ENCODE data around the gene AVPI1.
A peak's percentile ranks its signal among the peaks of the same experiment; 100 is the strongest.
"Not testable (repeated sequence)": the region's sequence is repeated elsewhere in the genome, so short reads cannot be mapped to it uniquely, and the experiment has no call there.

Gene AVPI1

GRCh38 chr10:97659589-97659988, 27.5 kb downstream of the AVPI1 start:
- H3K56ac ChIP-seq (ENCODE audit: low read length): no peak overlapping the region
- H3K27ac ChIP-seq (ENCODE audit: low read depth, low read length): no peak overlapping the region

GRCh38 chr10:97656777-97657176, 30.3 kb downstream of the AVPI1 start:
- no peak overlapping the region for H3K27ac ChIP-seq (ENCODE audit: low read depth, low read length)
- H3K18ac ChIP-seq (ENCODE audit: low read length): no peak overlapping the region
- H4K8ac ChIP-seq (ENCODE audit: low read depth, low read length): no peak overlapping the region
- H2AK5ac ChIP-seq (ENCODE audit: low read length): no peak overlapping the region
- H2BK15ac ChIP-seq (replicated peaks; ENCODE audit: low read depth): no peak overlapping the region
- no peaks in the 10 kb centered on the region for H3K79me1 ChIP-seq (ENCODE audit: low read length)
- no peak overlapping the region for H3K56ac ChIP-seq (ENCODE audit: low read length)
- no peaks in the 10 kb centered on the region for H3K27me3 ChIP-seq (ENCODE audit: insufficient read depth, low read length, poor library complexity)
- no peak overlapping the region for H3K23ac ChIP-seq (ENCODE audit: low read length)
- no peak overlapping the region for H2BK5ac ChIP-seq (ENCODE audit: low read length)
- no peak for DNase-seq
- H3K4me3 ChIP-seq (ENCODE audit: low read length): no peak overlapping the region
- peaks cover 3% of the 10 kb centered on the region for H3K36me3 ChIP-seq (ENCODE audit: control insufficient read depth, insufficient read depth, low read length)
- no CpG with 5 or more reads among the region's 5 CpGs for WGBS (ENCODE audit: extremely low coverage, insufficient coverage, low lambda C conversion rate)
- no peak overlapping the region for H2BK120ac ChIP-seq (ENCODE audit: low read depth, low read length)
- H3K4ac ChIP-seq (ENCODE audit: low read depth, low read length): no peak overlapping the region
- H3K9ac ChIP-seq (ENCODE audit: low read length): no peak overlapping the region
- H3K4me1 ChIP-seq (ENCODE audit: control insufficient read depth, low read depth, low read length): no peaks in the 10 kb centered on the region
- H3K79me2 ChIP-seq (ENCODE audit: control insufficient read depth, insufficient read depth, low read length): no peaks in the 10 kb centered on the region
- no peak overlapping the region for H4K5ac ChIP-seq (ENCODE audit: low read length)
- no peak overlapping the region for H3K4me2 ChIP-seq (ENCODE audit: low read length)

More at GRCh38 chr10:97659589-97659988, 27.5 kb downstream of the AVPI1 start:
- peaks cover 8% of the 10 kb centered on the region for H3K36me3 ChIP-seq (ENCODE audit: control insufficient read depth, insufficient read depth, low read length)
- H3K79me2 ChIP-seq (ENCODE audit: control insufficient read depth, insufficient read depth, low read length): no peaks in the 10 kb centered on the region
- no peak overlapping the region for H2BK120ac ChIP-seq (ENCODE audit: low read depth, low read length)
- H3K4me2 ChIP-seq (ENCODE audit: low read length): no peak overlapping the region
- H3K4me3 ChIP-seq (ENCODE audit: low read length): no peak overlapping the region
- no peaks in the 10 kb centered on the region for H3K27me3 ChIP-seq (ENCODE audit: insufficient read depth, low read length, poor library complexity)
- H3K9ac ChIP-seq (ENCODE audit: low read length): no peak overlapping the region
- no peak overlapping the region for H4K5ac ChIP-seq (ENCODE audit: low read length)
- H2BK15ac ChIP-seq (replicated peaks; ENCODE audit: low read depth): no peak overlapping the region
- H3K4me1 ChIP-seq (ENCODE audit: control insufficient read depth, low read depth, low read length): no peaks in the 10 kb centered on the region
- no peak overlapping the region for H4K8ac ChIP-seq (ENCODE audit: low read depth, low read length)
- H3K23ac ChIP-seq (ENCODE audit: low read length): no peak overlapping the region
- no peak for DNase-seq
- H3K4ac ChIP-seq (ENCODE audit: low read depth, low read length): no peak overlapping the region
- WGBS (ENCODE audit: extremely low coverage, insufficient coverage, low lambda C conversion rate): no CpG with 5 or more reads among the region's 1 CpG
- H2BK5ac ChIP-seq (ENCODE audit: low read length): no peak overlapping the region
- H2AK5ac ChIP-seq (ENCODE audit: low read length): no peak overlapping the region
- no peak overlapping the region for H3K18ac ChIP-seq (ENCODE audit: low read length)
- no peaks in the 10 kb centered on the region for H3K79me1 ChIP-seq (ENCODE audit: low read length)

- Histone ChIP-seq H2BK120ac (ENCODE audit: low read depth, low read length) (no peak overlapping the region), H2AK5ac (ENCODE audit: low read length) (no peak overlapping the region), H3K4me3 (ENCODE audit: low read length) (no peak overlapping the region), H4K5ac (ENCODE audit: low read length) (no peak overlapping the region), H3K36me3 (ENCODE audit: control insufficient read depth, insufficient read depth, low read length) (peaks cover 2% of the 10 kb centered on the region), H3K4me2 (ENCODE audit: low read length) (no peak overlapping the region), H3K4ac (ENCODE audit: low read depth, low read length) (no peak overlapping the region), H3K79me2 (ENCODE audit: control insufficient read depth, insufficient read depth, low read length) (peaks cover 3% of the 10 kb centered on the region), H3K23ac (ENCODE audit: low read length) (no peak overlapping the region), H3K27ac (ENCODE audit: low read depth, low read length) (no peak overlapping the region), H3K27me3 (ENCODE audit: insufficient read depth, low read length, poor library complexity) (no peaks in the 10 kb centered on the region), H3K9ac (ENCODE audit: low read length) (no peak overlapping the region), H3K18ac (ENCODE audit: low read length) (no peak overlapping the region), H3K56ac (ENCODE audit: low read length) (no peak overlapping the region), H2BK5ac (ENCODE audit: low read length) (no peak overlapping the region), H3K4me1 (ENCODE audit: control insufficient read depth, low read depth, low read length) (peaks cover 2% of the 10 kb centered on the region), H4K8ac (ENCODE audit: low read depth, low read length) (no peak overlapping the region), H2BK15ac (replicated peaks; ENCODE audit: low read depth) (no peak overlapping the region), H3K79me1 (ENCODE audit: low read length) (peaks cover 7% of the 10 kb centered on the region)
- peak; percentile 15 for DNase-seq
- no CpG with 5 or more reads among the region's 3 CpGs for WGBS (ENCODE audit: extremely low coverage, insufficient coverage, low lambda C conversion rate)
Observed at GRCh38 chr10:97651773-97652172, 35.3 kb downstream of the AVPI1 start.

GRCh38 chr10:97650726-97651125, 36.3 kb downstream of the AVPI1 start:
- Histone ChIP-seq H3K36me3 (ENCODE audit: control insufficient read depth, insufficient read depth, low read length) (no peaks in the 10 kb centered on the region), H3K79me2 (ENCODE audit: control insufficient read depth, insufficient read depth, low read length) (peaks cover 3% of the 10 kb centered on the region), H3K27ac (ENCODE audit: low read depth, low read length) (no peak overlapping the region)

GRCh38 chr10:97649405-97649750, 37.7 kb downstream of the AVPI1 start:
- not testable (repeated sequence) for H3K36me3 ChIP-seq (ENCODE audit: control insufficient read depth, insufficient read depth, low read length); H2BK15ac ChIP-seq (replicated peaks; ENCODE audit: low read depth); H2BK5ac ChIP-seq (ENCODE audit: low read length); H3K18ac ChIP-seq (ENCODE audit: low read length); H2AK5ac ChIP-seq (ENCODE audit: low read length); H3K23ac ChIP-seq (ENCODE audit: low read length); H3K27ac ChIP-seq (ENCODE audit: low read depth, low read length); H3K4me3 ChIP-seq (ENCODE audit: low read length); H3K4ac ChIP-seq (ENCODE audit: low read depth, low read length); DNase-seq; H3K4me2 ChIP-seq (ENCODE audit: low read length); H3K27me3 ChIP-seq (ENCODE audit: insufficient read depth, low read length, poor library complexity); H3K9ac ChIP-seq (ENCODE audit: low read length); H4K5ac ChIP-seq (ENCODE audit: low read length); H3K56ac ChIP-seq (ENCODE audit: low read length); H4K8ac ChIP-seq (ENCODE audit: low read depth, low read length); H3K79me2 ChIP-seq (ENCODE audit: control insufficient read depth, insufficient read depth, low read length); H2BK120ac ChIP-seq (ENCODE audit: low read depth, low read length); H3K4me1 ChIP-seq (ENCODE audit: control insufficient read depth, low read depth, low read length)
- no CpG with 5 or more reads among the region's 4 CpGs for WGBS (ENCODE audit: extremely low coverage, insufficient coverage, low lambda C conversion rate)
- peaks cover 10% of the 10 kb centered on the region for H3K79me1 ChIP-seq (ENCODE audit: low read length)

More at GRCh38 chr10:97650726-97651125, 36.3 kb downstream of the AVPI1 start:
- peaks cover 2% of the 10 kb centered on the region for H3K4me1 ChIP-seq (ENCODE audit: control insufficient read depth, low read depth, low read length)
- no peaks in the 10 kb centered on the region for H3K27me3 ChIP-seq (ENCODE audit: insufficient read depth, low read length, poor library complexity)
- no peak overlapping the region for H3K18ac ChIP-seq (ENCODE audit: low read length)
- no peak overlapping the region for H3K4ac ChIP-seq (ENCODE audit: low read depth, low read length)
- no peak overlapping the region for H4K8ac ChIP-seq (ENCODE audit: low read depth, low read length)
- H3K56ac ChIP-seq (ENCODE audit: low read length): no peak overlapping the region
- no peak overlapping the region for H2BK5ac ChIP-seq (ENCODE audit: low read length)
- no peak overlapping the region for H2AK5ac ChIP-seq (ENCODE audit: low read length)
- H3K9ac ChIP-seq (ENCODE audit: low read length): no peak overlapping the region
- no peak for DNase-seq
- WGBS (ENCODE audit: extremely low coverage, insufficient coverage, low lambda C conversion rate): no CpG with 5 or more reads among the region's 3 CpGs
- no peak overlapping the region for H3K4me3 ChIP-seq (ENCODE audit: low read length)
- H2BK15ac ChIP-seq (replicated peaks; ENCODE audit: low read depth): no peak overlapping the region
- H3K79me1 ChIP-seq (ENCODE audit: low read length): peaks cover 7% of the 10 kb centered on the region
- no peak overlapping the region for H2BK120ac ChIP-seq (ENCODE audit: low read depth, low read length)
- H3K23ac ChIP-seq (ENCODE audit: low read length): no peak overlapping the region
- H3K4me2 ChIP-seq (ENCODE audit: low read length): no peak overlapping the region
- H4K5ac ChIP-seq (ENCODE audit: low read length): no peak overlapping the region

Measured in mesendoderm (in vitro differentiated cells).